HEK293 (cell line): ENCODE data around the gene S100A8.

ENCODE experiments used
- CTCF ChIA-PET: fragments of 350-600 bp; formaldehyde crosslinking; extraction: SDS; loops from one replicate; lab custom pipeline; 2021; ENCODE audit warnings: antibody characterized with exemption; lab: Yijun Ruan, JAX
- POLR2A ChIA-PET: fragments of 300-600 bp; formaldehyde crosslinking; extraction: SDS; loops from one replicate; lab custom pipeline; 2020; ENCODE audit warnings: antibody characterized with exemption, inconsistent platforms; lab: Yijun Ruan, JAX
- H3K27ac ChIP-seq: fragments of 200-500 bp; sonication (Bioruptor generic); 2 replicates; pipeline ENCODE4 v1.5.1; 2014; ENCODE audit warnings: low read depth, low read length, control low read depth, inconsistent platforms; ENCODE audit errors: extremely low read depth
- H3K36me3 ChIP-seq, 2 experiments: fragments of 200-500 bp in 1 of 2; sonication (Bioruptor generic) in 1 of 2; 1 replicate in 1 of 2; 2 replicates in 1 of 2; pipeline ENCODE4 v1.5.1; 2014 to 2017; ENCODE audit warnings: inconsistent platforms in 2 of 2, low read length in 2 of 2; ENCODE audit not compliant: control insufficient read depth in 2 of 2, insufficient read depth in 1 of 2
- H3K4me1 ChIP-seq: fragments of 200-500 bp; sonication (Bioruptor generic); 2 replicates; pipeline ENCODE4 v1.5.1; 2014; ENCODE audit warnings: mild to moderate bottlenecking, low read length, inconsistent platforms; ENCODE audit not compliant: control insufficient read depth, insufficient read depth
- H3K4me3 ChIP-seq: 2 replicates; pipeline ENCODE4 v1.5.1; 2011; ENCODE audit warnings: low read depth, mild to moderate bottlenecking, control low read depth, low read length, moderate library complexity
- H3K9me3 ChIP-seq: fragments of 200-500 bp; sonication (Bioruptor generic); 2 replicates; pipeline ENCODE4 v1.5.1; 2014; ENCODE audit warnings: low read depth, low read length, inconsistent platforms; ENCODE audit not compliant: control insufficient read depth, insufficient read depth
- ATF2 ChIP-seq: fragments of 450-650 bp; formaldehyde crosslinking; IDR thresholded peaks from 2 replicates; pipeline ENCODE4 v1.5.1; 2016; ENCODE audit warnings: missing biosample characterization, missing genetic modification characterization, low read depth
- CTCF ChIP-seq: fragments of 450-650 bp; formaldehyde crosslinking; IDR thresholded peaks from 2 replicates; pipeline ENCODE4 v1.5.1; 2016; ENCODE audit warnings: missing biosample characterization, missing genetic modification characterization
- GLI4 ChIP-seq: fragments of 450-650 bp; formaldehyde crosslinking; IDR thresholded peaks from 2 replicates; pipeline ENCODE4 v1.5.1; 2016; ENCODE audit warnings: missing biosample characterization, missing genetic modification characterization
- GLIS2 ChIP-seq: fragments of 450-650 bp; formaldehyde crosslinking; IDR thresholded peaks from 2 replicates; pipeline ENCODE4 v1.5.1; 2016; ENCODE audit warnings: missing biosample characterization, missing genetic modification characterization
- KLF10 ChIP-seq: fragments of 450-650 bp; IDR thresholded peaks from 2 replicates; pipeline ENCODE4 v1.5.1; 2018; ENCODE audit warnings: missing biosample characterization, mild to moderate bottlenecking, missing genetic modification characterization
- MEIS1 ChIP-seq: sonication (generic); formaldehyde crosslinking; IDR thresholded peaks from 2 replicates; pipeline ENCODE4 v1.8.1; 2022; ENCODE audit warnings: missing genetic modification reagents, mild to moderate bottlenecking, borderline replicate concordance
- PBX3 ChIP-seq: sonication (generic); formaldehyde crosslinking; IDR thresholded peaks from 2 replicates; pipeline ENCODE4 v1.8.1; 2022; ENCODE audit warnings: mild to moderate bottlenecking, moderate library complexity, missing genetic modification reagents
- YY2 ChIP-seq: fragments of 450-650 bp; formaldehyde crosslinking; IDR thresholded peaks from 2 replicates; pipeline ENCODE4 v1.5.1; 2016; ENCODE audit warnings: missing biosample characterization, missing genetic modification characterization
- ZBTB11 ChIP-seq: fragments of 450-650 bp; formaldehyde crosslinking; conservative IDR thresholded peaks from 2 replicates; pipeline ENCODE4 v1.5.1; 2016; ENCODE audit warnings: low read depth, missing biosample characterization, missing genetic modification characterization
- ZFP41 ChIP-seq: fragments of 450-650 bp; formaldehyde crosslinking; IDR thresholded peaks from 2 replicates; pipeline ENCODE4 v1.5.1; 2016; ENCODE audit warnings: missing biosample characterization, missing genetic modification characterization, borderline replicate concordance
- ZNF155 ChIP-seq: fragments of 450-650 bp; formaldehyde crosslinking; IDR thresholded peaks from 2 replicates; pipeline ENCODE4 v1.5.1; 2016; ENCODE audit warnings: missing biosample characterization, missing genetic modification characterization
- ZNF211 ChIP-seq: fragments of 450-650 bp; formaldehyde crosslinking; IDR thresholded peaks from 2 replicates; pipeline ENCODE4 v1.5.1; 2016; ENCODE audit warnings: low read depth, missing biosample characterization, missing genetic modification characterization
- ZNF221 ChIP-seq: fragments of 450-650 bp; formaldehyde crosslinking; IDR thresholded peaks from 2 replicates; pipeline ENCODE4 v1.5.1; 2017; ENCODE audit warnings: missing biosample characterization, missing genetic modification characterization, borderline replicate concordance
- ZNF266 ChIP-seq: fragments of 450-650 bp; formaldehyde crosslinking; IDR thresholded peaks from 2 replicates; pipeline ENCODE4 v1.5.1; 2016; ENCODE audit warnings: missing biosample characterization, missing genetic modification characterization, low read depth
- ZNF362 ChIP-seq: fragments of 450-650 bp; formaldehyde crosslinking; IDR thresholded peaks from 2 replicates; pipeline ENCODE4 v1.5.1; 2016; ENCODE audit warnings: missing biosample characterization, missing genetic modification characterization
- ZNF449 ChIP-seq: fragments of 450-650 bp; formaldehyde crosslinking; IDR thresholded peaks from 2 replicates; pipeline ENCODE4 v1.5.1; 2017; ENCODE audit warnings: missing biosample characterization, mild to moderate bottlenecking, missing genetic modification characterization, moderate library complexity
- ZNF654 ChIP-seq: fragments of 450-650 bp; formaldehyde crosslinking; IDR thresholded peaks from 2 replicates; pipeline ENCODE4 v1.5.1; 2016; ENCODE audit warnings: low read depth, missing biosample characterization, missing genetic modification characterization
- ZNF792 ChIP-seq: fragments of 450-650 bp; formaldehyde crosslinking; IDR thresholded peaks from 2 replicates; pipeline ENCODE4 v1.5.1; 2016; ENCODE audit warnings: missing biosample characterization, missing genetic modification characterization
- ZNF830 ChIP-seq: fragments of 450-650 bp; IDR thresholded peaks from 2 replicates; pipeline ENCODE4 v1.5.0; 2018; ENCODE audit warnings: missing biosample characterization, missing genetic modification characterization, low read depth, mild to moderate bottlenecking, moderate library complexity

The S100A8 gene

GRCh38 chr1:153358691-153358975 lies 32.2 kb downstream of the S100A8 start (continued):
- TF ChIP-seq ZBTB11 (tag by site-specific recombination): no peak
- no peak for TF ChIP-seq GLI4 (tag by site-specific recombination)
- no peak for TF ChIP-seq MEIS1 (CRISPR knock-in tag)
- TF ChIP-seq, all 188 proteins: peak for 0

- no peak for TF ChIP-seq ZNF449 (tag by site-specific recombination)
- no peak for TF ChIP-seq ZNF654 (tag by site-specific recombination)
- TF ChIP-seq ATF2: no peak
- no peak for TF ChIP-seq YY2 (tag by site-specific recombination)
- POLR2A ChIA-PET: interaction anchor here (0.5 kb wide), 1 partner anchor 229 kb away, joined by 3 read pairs; no protein-coding TSS in a partner anchor
- H3K27ac ChIP-seq: no peak within 1 kb of the TSS
- no peak within 1 kb of the TSS for H3K4me3 ChIP-seq
- H3K4me1 ChIP-seq: no peaks in the 10 kb centered on the region
- CTCF ChIA-PET: interaction anchor here (0.6 to 11.6 kb wide), 5 partner anchors 45 to 392 kb away, joined by 3 to 259 read pairs (median 3); no protein-coding TSS in a partner anchor
- H3K9me3 ChIP-seq: no peaks in the 10 kb centered on the region
- no peaks in the 10 kb centered on the region for H3K36me3 ChIP-seq
Observed at GRCh38 chr1:153357853-153358690, 32.8 kb downstream of the S100A8 start, which contains the start of gene S100A9. Gene S100A9, plus strand, starts transcription at chr1:153357854. Its CDS starts 430 bp downstream, at chr1:153358284.

- Histone ChIP-seq H3K4me1 (no peaks in the 10 kb centered on the region), H3K27ac (no peak overlapping the region), H3K36me3 (no peaks in the 10 kb centered on the region), H3K9me3 (no peaks in the 10 kb centered on the region), H3K4me3 (no peak overlapping the region)
- ChIA-PET CTCF (interaction anchor here (0.7 to 11.6 kb wide), 4 partner anchors 108 to 612 kb away, joined by 3 to 259 read pairs (median 3); no protein-coding TSS in a partner anchor), POLR2A (no interaction called here)
- no peak for TF ChIP-seq ZNF830 (tag by site-specific recombination)
- TF ChIP-seq ZFP41 (tag by site-specific recombination): no peak
- no peak for TF ChIP-seq CTCF (tag by site-specific recombination)
- no peak for TF ChIP-seq ZNF221
- no peak for TF ChIP-seq ZNF211 (tag by site-specific recombination)
- no peak for TF ChIP-seq GLIS2
- TF ChIP-seq PBX3 (CRISPR knock-in tag): no peak
- TF ChIP-seq YY2 (tag by site-specific recombination): no peak
- TF ChIP-seq ZNF362 (tag by site-specific recombination): no peak
- TF ChIP-seq ZNF266 (tag by site-specific recombination): no peak
- TF ChIP-seq ZNF792: no peak
- no peak for TF ChIP-seq ZNF155 (tag by site-specific recombination)
- no peak for TF ChIP-seq KLF10
Observed at GRCh38 chr1:153357076-153357852, 33.6 kb downstream of the S100A8 start.
